ENCODE results near the gene KPNA2. TPM values are rescaled to one million over a fixed set of nuclear protein-coding genes. Genes with fewer than 3 reads are reported as not detected.
"Not testable (repeated sequence)": the region's sequence is repeated elsewhere in the genome, so short reads cannot be mapped to it uniquely, and the experiment has no call there.

KPNA2 gene
- total RNA-seq, 2 experiments from 2014 or later = 227 TPM

DNA sequence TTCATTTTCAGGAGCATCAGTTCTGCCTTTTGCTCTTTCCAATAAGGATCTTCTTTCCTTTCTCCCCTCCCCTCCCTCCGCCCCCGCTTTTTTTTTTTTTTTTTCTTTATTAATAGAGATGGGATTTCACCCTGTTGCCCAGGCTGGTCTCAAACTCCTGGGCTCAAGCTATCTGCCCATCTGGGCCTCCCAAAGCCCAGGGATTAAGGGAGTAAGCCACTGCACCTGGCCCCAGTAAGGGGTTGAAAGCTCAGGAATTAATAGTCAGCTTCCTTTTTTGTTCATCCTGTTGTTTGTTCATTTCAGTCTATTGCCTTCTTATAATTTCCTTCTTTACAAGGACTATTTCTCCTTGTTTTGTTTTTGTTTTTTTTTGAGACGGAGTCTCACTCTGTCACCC, 31.3 kb upstream of the KPNA2 start:
- Mint-ChIP-seq H3K36me3 (ENCODE audit: low read depth) (no peaks in the 10 kb centered on the region), H3K9me3 (no peaks in the 10 kb centered on the region), H3K27ac (no peak overlapping the region), H3K4me1 (no peaks in the 10 kb centered on the region), H3K4me3 (no peak overlapping the region), H3K27me3 (no peaks in the 10 kb centered on the region)
- DNase-seq = no peak
- ChIA-PET CTCF (interaction anchor here (0.7 to 1.0 kb wide), 2 partner anchors 13 to 279 kb away, joined by 3 to 5 read pairs; no protein-coding TSS in a partner anchor), POLR2A (interaction anchor here (1.2 kb wide), 1 partner anchor 9 kb away, joined by 7 read pairs; no protein-coding TSS in a partner anchor)

DNA sequence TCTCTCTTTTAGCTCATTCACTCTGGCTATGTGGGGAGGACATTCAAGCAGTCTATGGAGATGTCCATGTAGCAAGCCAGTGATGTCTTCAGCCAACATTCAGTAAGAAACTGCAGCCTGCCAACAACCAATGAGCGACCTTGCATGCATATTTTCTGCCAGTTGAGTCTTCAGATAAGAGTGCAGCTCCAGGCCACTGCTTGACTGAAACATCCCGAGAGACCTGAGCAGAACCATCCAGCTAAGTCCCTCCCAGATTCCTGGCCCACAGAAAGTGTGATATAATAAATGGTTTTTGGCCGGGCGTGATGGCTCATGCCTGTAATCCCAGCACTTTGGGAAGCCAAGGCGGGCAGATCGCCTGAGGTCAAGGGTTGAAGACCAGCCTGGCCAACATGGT, 28.7 kb upstream of the KPNA2 start:
- no peak for DNase-seq
- Mint-ChIP-seq H3K4me1 (peaks cover 6% of the 10 kb centered on the region), H3K4me3 (no peak overlapping the region), H3K27me3 (no peaks in the 10 kb centered on the region), H3K36me3 (ENCODE audit: low read depth) (no peaks in the 10 kb centered on the region), H3K27ac (no peak overlapping the region), H3K9me3 (no peaks in the 10 kb centered on the region)
- CTCF ChIA-PET = interaction anchor here (0.7 to 1.4 kb wide), 3 partner anchors 13 to 32 kb away, joined by 3 to 5 read pairs (median 3); no protein-coding TSS in a partner anchor
- POLR2A ChIA-PET = no interaction called here

DNA sequence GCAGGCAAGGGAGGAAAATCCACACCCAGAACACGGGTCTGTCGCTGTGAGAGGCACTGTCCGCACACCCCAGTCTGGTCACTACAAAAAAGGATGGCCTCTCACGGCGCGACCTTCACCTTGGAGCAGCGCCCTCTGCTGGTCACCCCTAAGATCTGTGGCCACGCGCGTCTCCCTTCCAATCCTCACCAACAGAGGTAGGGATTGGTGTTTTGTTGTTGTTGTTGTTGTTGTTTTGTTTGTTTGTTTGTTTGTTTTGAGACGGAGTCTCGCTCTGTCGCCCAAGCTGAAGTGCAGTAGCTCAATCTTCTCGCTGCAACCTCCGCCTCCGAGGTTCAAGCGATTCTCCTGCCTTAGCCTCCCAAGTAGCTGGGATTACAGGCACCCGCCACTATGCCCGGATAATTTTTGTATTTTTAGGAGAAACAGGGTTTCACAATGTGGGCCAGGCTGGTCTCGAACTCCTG, 24.3 kb upstream of the KPNA2 start:
- Mint-ChIP-seq H3K9me3 (no peaks in the 10 kb centered on the region), H3K4me1 (peaks cover 6% of the 10 kb centered on the region), H3K27me3 (peaks cover 4% of the 10 kb centered on the region), H3K27ac (no peak overlapping the region), H3K4me3 (peak overlapping the region; percentile 62), H3K36me3 (ENCODE audit: low read depth) (no peaks in the 10 kb centered on the region)
- peak; percentile 71 for DNase-seq
- CTCF ChIA-PET = interaction anchor here (0.7 to 3.7 kb wide), 8 partner anchors 8 to 48 kb away, joined by 3 to 13 read pairs (median 4); partner anchors contain the start of gene C17orf58
- POLR2A ChIA-PET = interaction anchor here (1.5 kb wide), 1 partner anchor 25 kb away, joined by 4 read pairs; no protein-coding TSS in a partner anchor

DNA sequence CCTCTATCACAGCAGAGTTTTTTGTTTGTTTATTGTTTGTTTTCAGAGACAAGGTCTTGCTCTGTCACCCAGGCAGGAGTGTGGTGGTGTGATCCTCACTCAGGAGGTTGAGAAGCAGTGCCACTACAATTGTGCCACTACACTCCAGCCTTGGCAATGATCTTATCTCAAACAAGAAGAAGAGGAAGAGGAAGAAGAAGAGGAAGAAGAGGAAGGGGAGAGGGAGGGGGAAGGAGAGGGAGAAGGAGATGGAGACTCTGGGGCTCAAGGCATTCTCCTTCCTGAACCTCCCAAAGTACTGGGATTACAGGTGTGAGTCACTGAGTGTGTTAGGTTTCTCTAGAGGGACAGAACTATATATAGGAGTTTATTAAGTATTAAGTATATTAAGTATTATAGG, 22.1 kb upstream of the KPNA2 start:
- no peaks in the 10 kb centered on the region for H3K36me3 Mint-ChIP-seq (ENCODE audit: low read depth)
- peaks cover 6% of the 10 kb centered on the region for H3K4me1 Mint-ChIP-seq
- ChIA-PET POLR2A (no interaction called here), CTCF (no interaction called here)
- no peaks in the 10 kb centered on the region for H3K9me3 Mint-ChIP-seq
- peaks cover 6% of the 10 kb centered on the region for H3K27me3 Mint-ChIP-seq
- H3K4me3 Mint-ChIP-seq = no peak overlapping the region
- H3K27ac Mint-ChIP-seq = no peak overlapping the region
- DNase-seq = no peak

DNA sequence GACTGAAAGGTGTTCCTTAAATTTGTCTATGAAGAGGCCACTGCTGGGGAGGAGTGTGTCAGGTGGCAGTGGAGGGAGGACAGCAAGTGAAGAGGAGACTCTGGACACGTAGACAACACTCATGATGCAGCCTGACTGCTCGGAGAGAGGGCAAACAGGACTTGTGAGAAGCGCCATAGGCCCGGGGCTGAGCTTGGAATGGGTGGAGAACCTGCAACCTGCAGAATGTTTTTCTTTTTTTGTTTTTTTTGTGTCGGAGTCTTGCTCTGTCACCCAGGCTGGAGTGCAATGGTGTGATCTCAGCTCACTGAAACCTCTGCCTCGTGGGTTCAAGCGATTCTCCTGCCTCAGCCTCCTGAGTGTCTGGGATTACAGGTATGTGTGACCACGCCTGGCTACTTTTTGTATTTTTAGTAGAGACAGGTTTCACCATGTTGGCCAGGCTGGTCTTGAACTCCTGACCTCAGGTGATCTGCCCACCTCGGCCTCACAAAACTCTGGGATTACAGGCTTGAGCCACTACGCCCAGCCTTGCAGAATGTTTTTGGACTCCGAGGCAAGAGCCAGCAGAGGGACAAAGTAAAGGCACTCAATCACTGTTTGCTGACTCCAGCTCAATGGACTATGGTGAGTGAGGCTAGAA, 20.3 kb upstream of the KPNA2 start:
- H3K27me3 Mint-ChIP-seq = peaks cover 6% of the 10 kb centered on the region
- no peak overlapping the region for H3K27ac Mint-ChIP-seq
- CTCF ChIA-PET = interaction anchor here (1.2 kb wide), 1 partner anchor 221 kb away, joined by 3 read pairs; no protein-coding TSS in a partner anchor
- peaks cover 3% of the 10 kb centered on the region for H3K36me3 Mint-ChIP-seq (ENCODE audit: low read depth)
- H3K4me3 Mint-ChIP-seq = no peak overlapping the region
- no peaks in the 10 kb centered on the region for H3K9me3 Mint-ChIP-seq
- no peak for DNase-seq
- peaks cover 12% of the 10 kb centered on the region for H3K4me1 Mint-ChIP-seq
- POLR2A ChIA-PET = no interaction called here

DNA sequence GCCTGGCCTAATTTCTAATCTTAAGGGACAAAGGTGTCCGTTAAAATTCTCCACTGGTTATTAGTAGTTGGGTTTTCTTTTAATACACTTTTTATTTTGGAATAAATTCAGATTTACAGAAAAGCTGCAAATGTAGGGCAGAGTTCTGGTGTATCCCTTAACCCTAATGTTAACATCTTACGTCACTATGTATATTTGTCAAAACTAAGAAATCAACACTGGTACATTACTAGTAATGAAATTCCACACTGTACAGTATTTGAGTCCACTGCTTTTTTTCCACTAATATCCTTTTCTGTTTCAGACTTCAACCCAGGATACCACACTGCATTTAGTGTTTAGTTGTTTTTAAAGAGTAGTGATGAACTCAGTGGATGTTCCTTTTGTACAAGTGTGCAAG, 18.7 kb upstream of the KPNA2 start:
- POLR2A ChIA-PET = no interaction called here

DNA sequence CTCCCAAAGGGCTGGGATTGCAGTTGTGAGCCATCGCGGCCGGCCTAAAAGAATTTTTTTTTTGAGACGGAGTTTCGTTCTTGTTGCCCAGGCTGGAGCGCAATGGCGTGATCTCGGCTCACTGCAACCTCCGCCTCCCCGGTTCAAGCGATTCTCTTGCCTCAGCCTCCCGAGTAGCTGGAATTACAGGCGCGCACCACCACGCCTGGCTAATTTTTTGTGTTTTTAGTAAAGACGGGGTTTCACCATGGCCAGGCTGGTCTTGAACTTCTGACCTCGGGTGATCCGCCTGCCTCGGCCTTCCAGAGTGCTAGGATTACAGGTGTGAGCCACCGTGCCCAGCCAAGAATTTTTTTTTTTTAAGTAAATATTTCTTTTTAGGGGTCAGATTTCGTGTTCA, 17.0 kb upstream of the KPNA2 start:
- peaks cover 13% of the 10 kb centered on the region for H3K4me1 Mint-ChIP-seq
- H3K27me3 Mint-ChIP-seq; DNase-seq; H3K9me3 Mint-ChIP-seq; H3K36me3 Mint-ChIP-seq (ENCODE audit: low read depth); H3K27ac Mint-ChIP-seq; CTCF ChIA-PET; H3K4me3 Mint-ChIP-seq: not testable (repeated sequence)
- POLR2A ChIA-PET = interaction anchor here (1.8 kb wide), 1 partner anchor 10 kb away, joined by 7 read pairs; no protein-coding TSS in a partner anchor

More for the DNA sequence above, 18.7 kb upstream of the KPNA2 start:
- peaks cover 13% of the 10 kb centered on the region for H3K4me1 Mint-ChIP-seq
- no peaks in the 10 kb centered on the region for H3K9me3 Mint-ChIP-seq
- DNase-seq = no peak
- H3K4me3 Mint-ChIP-seq = no peak overlapping the region
- peaks cover 3% of the 10 kb centered on the region for H3K36me3 Mint-ChIP-seq (ENCODE audit: low read depth)
- CTCF ChIA-PET = interaction anchor here (0.6 kb wide), 1 partner anchor 123 kb away, joined by 5 read pairs; no protein-coding TSS in a partner anchor
- H3K27ac Mint-ChIP-seq = no peak overlapping the region
- H3K27me3 Mint-ChIP-seq = peaks cover 6% of the 10 kb centered on the region

DNA sequence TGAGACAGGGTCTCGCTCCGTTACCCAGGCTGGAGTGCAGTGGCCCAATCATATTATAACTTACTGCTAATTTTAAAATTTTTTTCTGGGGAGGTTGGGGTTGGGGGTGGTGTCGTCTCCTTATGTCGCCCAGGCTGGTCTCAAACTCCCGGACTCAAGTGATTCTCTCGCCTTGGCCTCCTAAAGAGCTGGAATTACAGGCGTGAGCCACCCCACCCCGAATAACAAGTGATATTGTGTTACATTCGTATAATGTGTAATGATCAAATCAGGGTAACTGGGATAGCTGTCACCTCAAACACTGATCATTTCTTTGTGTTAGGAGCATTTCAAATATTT, 16.2 kb upstream of the KPNA2 start:
- ChIA-PET POLR2A (interaction anchor here (0.9 to 2.5 kb wide), 10 partner anchors 9 to 229 kb away, joined by 3 to 28 read pairs (median 6); partner anchors contain the start of genes AMZ2, C17orf58 and KPNA2), CTCF (interaction anchor here (0.7 to 1.8 kb wide), 12 partner anchors 8 to 441 kb away, joined by 3 to 13 read pairs (median 4); partner anchors contain the start of genes C17orf58 and KPNA2)
- DNase-seq = no peak
- Mint-ChIP-seq H3K27ac (peak overlapping the region; percentile 81), H3K4me3 (peak overlapping the region; percentile 73), H3K36me3 (ENCODE audit: low read depth) (peaks cover 3% of the 10 kb centered on the region), H3K27me3 (peaks cover 6% of the 10 kb centered on the region), H3K4me1 (peaks cover 13% of the 10 kb centered on the region), H3K9me3 (no peaks in the 10 kb centered on the region)

DNA sequence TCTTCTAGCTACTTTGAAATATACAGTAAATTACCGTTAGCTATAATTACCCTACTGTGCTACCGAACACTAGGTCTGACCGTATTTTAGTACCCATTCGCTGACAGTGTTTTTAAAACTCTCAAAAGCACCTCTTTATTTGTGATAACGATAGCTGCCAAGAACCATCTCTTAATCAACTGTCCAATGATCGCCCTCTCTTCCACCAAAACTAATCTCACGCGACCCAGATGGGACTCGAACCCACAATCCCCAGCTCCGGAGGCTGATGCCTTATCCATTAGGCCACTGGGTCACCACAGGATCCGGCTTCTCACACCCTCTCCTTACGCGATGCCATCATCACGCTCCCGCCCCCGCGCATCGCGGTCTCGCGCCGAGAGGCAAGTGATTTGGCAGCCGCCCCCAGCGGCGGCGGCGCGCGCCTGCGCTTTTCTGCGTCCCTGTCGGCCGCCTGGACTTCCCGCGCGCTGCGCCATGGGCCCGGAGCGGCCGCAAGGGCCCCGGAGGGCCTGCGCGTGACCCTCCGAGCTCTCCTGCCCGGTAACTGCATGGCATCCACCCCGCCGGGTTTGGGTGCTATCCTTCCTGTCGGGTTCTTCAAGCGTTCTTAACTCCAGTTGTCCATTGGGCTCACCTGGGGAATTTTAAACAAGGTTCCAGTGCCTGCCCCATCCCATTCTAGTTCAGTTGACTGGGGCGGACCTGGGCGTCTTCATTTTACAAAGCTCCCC, 15.7 kb upstream of the KPNA2 start:
- Mint-ChIP-seq H3K36me3 (ENCODE audit: low read depth) (peaks cover 3% of the 10 kb centered on the region), H3K27me3 (peaks cover 5% of the 10 kb centered on the region), H3K9me3 (no peaks in the 10 kb centered on the region), H3K4me3 (peak overlapping the region; percentile 73), H3K4me1 (peaks cover 13% of the 10 kb centered on the region), H3K27ac (peak overlapping the region; percentile 81)
- peak; percentile 98 for DNase-seq
- CTCF ChIA-PET = interaction anchor here (0.7 to 1.8 kb wide), 12 partner anchors 8 to 441 kb away, joined by 3 to 13 read pairs (median 4); partner anchors contain the start of genes C17orf58 and KPNA2
- POLR2A ChIA-PET = interaction anchor here (0.9 to 2.5 kb wide), 11 partner anchors 8 to 228 kb away, joined by 3 to 28 read pairs (median 6); partner anchors contain the start of genes AMZ2, C17orf58 and KPNA2

DNA sequence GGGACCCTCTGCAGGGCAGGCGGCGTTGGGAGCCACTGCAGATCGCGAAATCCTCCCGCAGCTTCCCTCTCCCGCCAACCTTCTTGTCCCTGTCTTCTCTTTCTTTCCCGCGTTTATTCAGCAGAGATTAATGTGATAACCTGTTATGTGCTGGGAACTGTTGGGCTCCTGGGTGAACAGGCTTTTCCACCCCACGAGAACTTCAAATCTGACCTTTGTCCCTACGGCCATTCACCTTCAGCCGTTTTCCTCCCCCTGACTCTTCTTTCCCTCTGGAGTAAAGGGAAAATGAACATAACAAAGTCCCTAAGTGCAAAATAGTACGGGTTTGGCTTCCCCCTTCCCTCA, 15.2 kb upstream of the KPNA2 start:
- CTCF ChIA-PET = interaction anchor here (0.7 to 1.8 kb wide), 10 partner anchors 9 to 440 kb away, joined by 3 to 13 read pairs (median 4); partner anchors contain the start of genes C17orf58 and KPNA2
- POLR2A ChIA-PET = interaction anchor here (1.2 to 2.5 kb wide), 8 partner anchors 11 to 228 kb away, joined by 3 to 28 read pairs (median 6); partner anchors contain the start of genes AMZ2, C17orf58 and KPNA2
- H3K27ac Mint-ChIP-seq = peak overlapping the region; percentile 81
- no peaks in the 10 kb centered on the region for H3K9me3 Mint-ChIP-seq
- H3K36me3 Mint-ChIP-seq (ENCODE audit: low read depth) = peaks cover 3% of the 10 kb centered on the region
- H3K27me3 Mint-ChIP-seq = peaks cover 2% of the 10 kb centered on the region
- peak overlapping the region; percentile 73 for H3K4me3 Mint-ChIP-seq
- H3K4me1 Mint-ChIP-seq = peaks cover 13% of the 10 kb centered on the region
- no peak for DNase-seq

DNA sequence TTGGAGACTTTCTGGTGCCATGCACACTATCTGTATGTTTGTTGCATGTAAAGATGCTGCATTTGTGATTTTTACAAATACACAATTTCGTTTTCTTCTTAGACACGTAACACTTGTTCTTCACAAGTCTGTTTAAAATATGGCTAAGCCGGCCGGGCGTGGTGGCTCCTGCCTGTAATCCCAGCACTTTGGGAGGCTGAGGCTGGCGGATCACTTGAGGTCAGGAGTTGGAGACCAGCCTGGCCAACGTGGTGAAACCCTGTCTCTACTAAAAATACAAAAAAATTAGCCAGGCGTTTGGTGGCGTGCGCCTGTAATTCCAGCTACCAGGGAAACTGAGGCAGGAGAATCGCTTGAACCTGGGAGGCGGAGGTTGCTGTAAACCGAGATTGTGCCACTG, 14.7 kb upstream of the KPNA2 start:
- not testable (repeated sequence) for H3K9me3 Mint-ChIP-seq, H3K27me3 Mint-ChIP-seq
- H3K4me3 Mint-ChIP-seq = peak overlapping the region; percentile 73

DNA sequence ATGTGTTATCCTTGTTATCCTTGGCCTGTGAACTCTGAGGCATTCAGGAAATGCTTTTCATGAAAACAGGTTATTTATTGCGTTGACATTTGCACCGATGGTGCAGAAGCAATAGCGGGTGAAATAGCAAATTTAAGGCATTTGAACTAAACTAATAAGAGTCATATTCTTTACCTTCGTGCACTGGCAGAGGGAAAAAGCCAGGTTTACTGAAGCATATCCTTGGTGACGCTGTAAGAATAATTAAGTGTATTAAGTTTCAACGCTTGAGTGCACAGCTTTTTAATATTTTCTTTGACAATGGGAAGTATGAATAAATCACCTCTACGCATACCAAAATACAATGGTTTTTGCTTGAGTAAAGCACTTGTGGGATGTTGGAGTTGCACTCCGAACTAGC, 13.6 kb upstream of the KPNA2 start:
- POLR2A ChIA-PET = interaction anchor here (1.1 kb wide), 1 partner anchor 14 kb away, joined by 5 read pairs; the partner anchor contains the start of gene KPNA2
- no peak for DNase-seq
- H3K27ac Mint-ChIP-seq = no peak overlapping the region
- H3K36me3 Mint-ChIP-seq (ENCODE audit: low read depth) = peaks cover 3% of the 10 kb centered on the region
- no peaks in the 10 kb centered on the region for H3K9me3 Mint-ChIP-seq
- H3K4me3 Mint-ChIP-seq = no peak overlapping the region
- H3K27me3 Mint-ChIP-seq = peaks cover 3% of the 10 kb centered on the region
- peaks cover 13% of the 10 kb centered on the region for H3K4me1 Mint-ChIP-seq
- CTCF ChIA-PET = interaction anchor here (0.9 to 2.0 kb wide), 3 partner anchors 11 to 26 kb away, joined by 3 to 7 read pairs (median 3); partner anchors contain the start of gene C17orf58

More for the DNA sequence above, 14.7 kb upstream of the KPNA2 start:
- DNase-seq; H3K36me3 Mint-ChIP-seq (ENCODE audit: low read depth): not testable (repeated sequence)
- ChIA-PET CTCF (interaction anchor here (0.7 to 1.8 kb wide), 3 partner anchors 11 to 134 kb away, joined by 3 to 13 read pairs (median 8); partner anchors contain the start of gene C17orf58), POLR2A (interaction anchor here (1.2 to 2.5 kb wide), 6 partner anchors 11 to 28 kb away, joined by 3 to 28 read pairs (median 12); partner anchors contain the start of genes C17orf58 and KPNA2)
- peaks cover 13% of the 10 kb centered on the region for H3K4me1 Mint-ChIP-seq
- H3K27ac Mint-ChIP-seq = peak overlapping the region; percentile 81

All from activated CD4-positive, alpha-beta memory T cell treated with anti-CD3 and anti-CD28 coated beads, Interleukin-2, amount 10 ng/mL, durations not matched to agents 7 days and 5 days (primary cell).